Activated CD4-positive, alpha-beta T cell treated with anti-CD3 and anti-CD28 coated beads, Interleukin-2, amount 50 U/mL, for 16 hours (primary cell): ENCODE measurements around the gene PRMT7.
A peak's percentile ranks its signal among the peaks of the same experiment; 100 is the strongest.

Experiments used
- DNase-seq: peaks from one replicate; pipeline ENCODE4 v3.0.0-alpha.2; 2020

Gene PRMT7

GRCh38 chr16:68348639-68349445 is 38.0 kb downstream of the PRMT7 start:
- no peak for DNase-seq

GRCh38 chr16:68349838-68350410 is 39.1 kb downstream of the PRMT7 start:
- no peak for DNase-seq

GRCh38 chr16:68350813-68351350 is 40.1 kb downstream of the PRMT7 start:
- no peak for DNase-seq

DNA sequence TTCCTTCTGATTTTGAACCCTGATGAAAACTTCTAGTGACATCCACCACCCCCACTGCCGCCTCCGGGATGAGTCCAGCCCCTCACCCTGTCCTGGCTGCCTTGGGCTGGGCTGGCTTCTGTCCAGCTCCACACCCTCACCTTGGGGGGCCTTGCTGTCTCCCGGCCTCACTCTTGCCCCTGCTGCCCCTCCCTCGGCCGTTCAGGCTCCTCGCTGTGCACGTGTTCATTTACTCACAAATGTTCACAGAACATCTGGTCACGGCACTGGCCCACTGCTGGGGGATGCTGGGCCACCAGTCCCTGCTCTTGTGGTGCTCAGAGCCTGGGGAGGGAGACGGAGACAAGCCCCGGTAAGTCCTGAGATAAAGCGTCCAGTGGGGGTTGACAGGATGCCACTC is 40.6 kb downstream of the PRMT7 start:
- no peak for DNase-seq

DNA sequence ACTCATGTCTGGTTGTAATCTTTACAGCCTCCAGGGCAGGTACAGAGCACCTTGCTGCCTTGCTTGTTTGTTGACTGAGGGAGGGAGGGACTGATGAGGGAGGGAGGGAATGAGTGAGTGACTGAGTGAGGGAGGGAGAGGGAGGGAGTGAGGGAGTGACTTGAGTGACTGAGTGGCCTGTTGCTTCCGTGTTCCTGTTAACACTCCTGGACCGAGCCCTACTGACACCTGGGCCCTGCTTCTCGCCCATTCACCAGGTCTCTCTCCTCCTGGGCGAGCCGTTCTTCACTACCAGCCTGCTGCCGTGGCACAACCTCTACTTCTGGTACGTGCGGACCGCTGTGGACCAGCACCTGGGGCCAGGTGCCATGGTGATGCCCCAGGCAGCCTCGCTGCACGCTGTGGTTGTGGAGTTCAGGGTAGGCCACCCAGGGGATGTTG is 41.2 kb downstream of the PRMT7 start:
- DNase-seq, result no peak

- no peak for DNase-seq
Observed at GRCh38 chr16:68353366-68353765, 42.5 kb downstream of the PRMT7 start.

DNA sequence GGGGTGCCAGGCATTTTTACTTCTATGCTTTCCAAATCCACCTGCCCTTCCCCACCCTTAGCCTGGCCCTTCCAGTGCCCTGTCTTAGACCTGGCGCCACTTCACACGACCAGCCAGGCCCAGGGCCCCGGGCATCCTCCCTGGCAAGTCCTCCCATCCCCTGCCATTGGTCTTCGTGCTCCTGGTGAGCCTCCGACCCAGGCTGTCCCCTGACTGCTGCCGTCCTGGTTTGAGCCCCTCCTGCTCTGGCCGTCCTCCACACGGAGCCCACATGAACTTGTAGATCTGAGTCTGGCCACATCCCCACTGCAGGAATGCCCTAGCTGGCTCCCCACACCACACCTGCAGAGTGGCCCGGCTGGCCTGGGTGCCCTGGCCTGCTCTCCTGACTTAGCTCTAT is 44.0 kb downstream of the PRMT7 start:
- no peak for DNase-seq

GRCh38 chr16:68355447-68356248 is 44.8 kb downstream of the PRMT7 start:
- DNase-seq, result no peak

DNA sequence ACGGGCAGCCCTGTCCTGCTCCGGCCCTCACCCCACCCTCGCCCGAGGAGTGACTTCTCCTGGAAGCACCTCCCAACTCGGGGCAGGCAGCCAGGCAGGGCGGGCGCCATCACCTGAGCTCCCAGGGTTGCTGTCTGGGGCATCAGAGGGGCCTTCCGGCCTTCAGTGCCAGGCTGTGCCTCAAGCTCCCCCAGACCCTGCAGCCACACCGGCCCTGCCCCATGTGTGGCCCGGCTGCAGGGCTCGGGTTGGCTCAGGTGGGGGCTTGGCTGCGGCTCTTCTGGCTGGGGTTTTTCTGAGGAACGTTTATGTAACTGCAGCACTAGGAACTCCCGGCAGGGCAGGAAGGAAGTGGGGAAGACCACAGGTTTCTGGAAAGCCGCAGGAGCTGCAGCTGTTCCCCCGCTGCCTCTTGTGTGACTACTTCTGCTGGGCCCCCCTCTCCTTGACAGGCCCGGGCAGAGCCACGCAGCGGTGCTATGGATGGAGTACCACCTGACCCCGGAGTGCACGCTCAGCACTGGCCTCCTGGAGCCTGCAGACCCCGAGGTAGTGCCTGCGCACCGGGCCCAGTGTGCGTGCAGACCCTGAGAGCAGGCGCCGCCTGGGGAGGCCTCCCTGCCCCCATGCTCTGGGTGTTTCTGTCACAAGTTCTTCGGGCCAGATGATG is 45.6 kb downstream of the PRMT7 start:
- DNase-seq, result peak; percentile 85

DNA sequence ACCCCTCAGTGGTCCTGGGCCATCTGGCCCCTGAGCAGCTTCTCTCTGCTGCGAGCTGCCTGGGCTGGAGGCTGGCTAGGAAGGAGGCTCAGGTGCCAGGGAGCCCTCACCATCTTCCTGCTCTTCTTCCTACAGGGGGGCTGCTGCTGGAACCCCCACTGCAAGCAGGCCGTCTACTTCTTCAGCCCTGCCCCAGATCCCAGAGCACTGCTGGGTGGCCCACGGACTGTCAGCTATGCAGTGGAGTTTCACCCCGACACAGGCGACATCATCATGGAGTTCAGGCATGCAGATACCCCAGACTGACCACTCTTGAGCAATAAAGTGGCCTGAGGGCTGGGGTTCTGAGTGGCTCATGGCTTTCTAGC is 46.1 kb downstream of the PRMT7 start:
- DNase-seq, result no peak

DNA sequence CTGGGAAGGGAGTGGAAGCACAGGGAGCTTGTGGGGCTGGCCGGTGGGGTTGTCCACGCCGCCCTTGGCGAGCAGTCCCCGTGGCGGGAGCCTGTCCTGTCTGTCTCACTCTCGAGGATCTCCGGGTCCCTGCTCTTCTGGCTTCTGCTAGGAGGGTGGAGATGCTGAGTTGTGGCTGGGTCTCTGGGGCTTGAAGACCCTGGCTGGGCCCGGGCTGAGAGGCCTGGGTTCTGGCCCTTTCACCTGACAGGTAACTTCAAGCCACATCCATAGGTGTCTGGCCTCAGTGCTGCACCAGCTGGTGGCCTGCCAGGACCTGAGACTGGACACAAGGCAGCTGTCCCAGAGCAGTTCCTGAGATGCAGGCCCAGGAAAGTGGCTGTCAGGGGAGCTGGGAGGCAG is 46.7 kb downstream of the PRMT7 start:
- DNase-seq, result no peak

GRCh38 chr16:68357923-68358322 is 47.1 kb downstream of the PRMT7 start:
- no peak for DNase-seq

DNA sequence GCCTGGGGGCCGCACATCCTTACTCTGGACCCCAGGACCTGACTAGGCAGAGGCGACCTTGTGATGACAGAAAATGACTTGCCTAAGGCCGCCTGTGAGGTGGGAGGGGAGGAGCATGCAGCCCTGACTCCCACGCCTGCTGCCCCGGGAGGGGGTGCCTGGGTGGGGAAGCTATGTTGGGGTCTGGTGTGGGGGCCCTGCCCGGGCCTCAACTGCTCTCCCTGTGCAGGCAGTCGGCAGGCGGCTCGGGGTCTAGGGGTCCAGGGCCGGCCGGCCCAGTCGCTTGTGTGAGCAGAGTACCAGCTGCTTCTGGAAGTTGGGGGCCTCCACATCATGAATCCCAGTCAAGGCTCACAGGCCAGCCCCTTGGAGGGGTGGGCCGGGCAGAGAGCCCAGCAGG is 48.1 kb downstream of the PRMT7 start:
- no peak for DNase-seq

DNA sequence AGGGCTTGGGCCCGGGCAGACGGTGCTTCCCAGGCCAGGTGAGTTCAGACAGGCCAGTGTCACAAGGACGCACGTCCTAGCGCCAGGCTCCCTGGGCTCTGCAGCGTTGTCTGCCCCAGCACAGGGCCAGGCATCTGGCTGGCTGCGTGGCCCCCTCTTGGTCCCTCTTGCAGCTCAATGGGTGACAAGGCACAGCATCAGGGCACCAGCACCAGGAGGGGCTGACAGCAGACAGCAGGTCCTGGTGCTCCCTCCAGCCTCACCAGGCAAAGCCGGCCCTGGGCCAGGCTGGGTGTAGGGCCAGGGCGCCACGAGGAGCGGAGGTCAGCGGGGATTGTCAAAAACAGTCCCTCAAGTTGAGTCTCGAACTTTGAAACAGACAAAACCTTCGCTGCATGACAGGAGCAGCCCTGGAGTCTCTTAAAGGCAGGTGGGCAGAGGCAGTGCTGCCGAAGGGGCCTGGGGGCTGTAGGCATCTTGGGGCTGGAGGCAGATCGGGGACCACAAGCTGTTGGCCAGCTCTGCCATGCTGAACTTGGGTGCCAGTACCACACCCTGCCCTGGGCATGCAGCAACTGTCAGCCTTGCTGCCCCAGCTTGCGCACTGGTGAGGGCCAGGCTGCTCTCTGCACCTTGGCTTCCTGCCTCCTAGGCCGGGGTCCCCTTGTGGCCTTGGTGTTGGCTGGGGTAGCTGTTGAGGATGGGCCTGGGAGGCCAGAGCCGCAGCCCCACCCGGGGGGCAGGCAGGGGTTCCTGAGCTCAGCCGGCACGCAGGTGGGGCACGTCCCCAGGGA is 48.8 kb downstream of the PRMT7 start:
- no peak for DNase-seq

DNA sequence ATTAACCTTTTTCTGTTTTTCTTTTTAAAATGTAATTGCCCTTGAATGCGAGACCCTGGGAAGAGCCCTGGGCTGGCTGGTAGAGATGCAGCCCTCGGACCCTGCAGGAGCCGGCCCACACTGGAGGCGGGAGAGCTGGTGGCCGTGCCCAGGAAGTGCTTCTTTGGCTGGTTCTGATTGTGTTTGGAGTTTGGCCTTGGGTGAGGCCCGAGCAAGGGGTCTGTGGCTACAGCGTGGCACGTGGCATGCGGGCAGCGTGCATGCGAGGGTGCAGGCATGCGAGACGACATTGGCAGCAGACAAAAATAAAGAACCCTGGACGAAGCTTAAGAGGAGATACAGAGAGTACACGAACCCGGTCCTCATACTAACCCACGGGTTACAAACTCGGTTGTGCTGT is 49.7 kb downstream of the PRMT7 start:
- no peak for DNase-seq

GRCh38 chr16:68360956-68361355 is 50.1 kb downstream of the PRMT7 start:
- no peak for DNase-seq

- no peak for DNase-seq
Observed at GRCh38 chr16:68361485-68361884, 50.7 kb downstream of the PRMT7 start.

DNA sequence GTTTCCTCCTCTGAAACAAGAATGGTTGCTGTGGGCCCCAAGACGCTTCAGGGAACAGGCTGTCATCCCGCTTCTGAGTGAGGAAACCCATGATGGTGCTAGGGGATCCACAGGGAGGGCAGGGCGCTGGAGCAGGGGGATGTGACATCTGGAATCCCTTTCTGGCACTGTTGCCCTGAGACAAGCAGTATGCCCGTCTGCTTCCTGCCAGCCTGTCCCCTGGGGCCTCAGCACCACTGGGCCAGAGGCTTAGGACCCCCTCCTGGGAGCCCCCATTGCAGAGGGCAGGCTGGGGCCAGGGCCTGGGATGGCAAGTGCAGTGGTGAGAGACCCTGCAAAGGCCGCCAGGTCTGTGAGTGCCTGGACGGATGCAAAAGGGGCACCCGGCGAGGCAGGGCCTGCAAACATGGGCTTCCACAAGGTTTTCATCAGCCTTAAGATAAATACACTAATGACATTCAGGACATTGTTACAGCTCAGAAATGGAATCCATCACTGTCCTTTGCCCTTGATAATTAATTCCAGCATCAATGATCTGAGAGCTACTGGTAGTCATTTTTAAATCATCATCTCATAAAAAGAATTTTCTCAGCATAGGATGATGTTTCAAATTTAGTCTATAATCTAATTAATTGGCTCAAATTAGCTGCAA is 51.6 kb downstream of the PRMT7 start:
- DNase-seq, result no peak

DNA sequence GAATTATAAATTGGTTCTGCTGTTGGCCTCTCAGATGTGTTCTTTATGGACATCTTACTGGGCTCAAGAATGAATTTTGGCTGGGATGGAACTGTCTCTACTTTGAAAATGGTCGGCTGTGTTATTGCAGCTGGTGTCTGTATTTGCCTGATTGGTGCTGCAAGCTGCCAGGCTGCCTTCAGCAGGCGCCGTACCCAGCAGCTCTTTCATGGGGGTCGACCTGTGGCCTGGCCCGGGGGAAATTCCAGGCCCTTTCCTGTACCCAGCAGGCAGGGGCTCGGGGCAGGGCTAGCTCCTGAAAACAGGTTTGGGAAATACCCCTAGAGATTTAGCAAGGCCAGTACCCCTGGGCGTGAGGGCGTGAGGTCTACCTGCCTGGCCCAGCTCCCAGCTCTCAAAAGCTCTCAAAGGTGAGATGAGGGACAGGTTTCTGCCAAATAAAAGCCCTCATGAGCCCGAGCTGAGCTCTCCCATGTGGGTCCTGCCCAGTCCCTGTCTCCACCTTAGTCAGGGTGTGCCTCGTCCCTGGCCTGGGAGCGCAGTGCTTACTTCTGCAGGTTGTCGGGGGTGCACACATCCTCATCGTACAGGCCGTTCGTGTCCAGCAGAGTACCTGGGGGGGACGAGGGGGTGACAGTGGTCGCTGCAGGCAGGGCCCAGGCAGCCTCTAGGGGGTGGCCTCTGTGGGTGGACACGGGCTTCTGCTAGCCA is 52.3 kb downstream of the PRMT7 start:
- no peak for DNase-seq

GRCh38 chr16:68363658-68364521 is 53.1 kb downstream of the PRMT7 start:
- no peak for DNase-seq
